ENCODE results near the gene ZCCHC3. TPM values are rescaled to one million over a fixed set of nuclear protein-coding genes. Genes with fewer than 3 reads are reported as not detected.

The ZCCHC3 gene
- total and polyA plus RNA-seq, 2 donors (not counting 3 experiments of a cell fraction or from before 2014, with no cell fraction given), result 14.8 to 22.0 TPM

- dilution Hi-C loops (cut with MboI; ENCODE audit: extremely low pct_ligation_motif_present, low sequenced_read_pairs) (no loop called here), intact Hi-C loops (cut with micrococcal nuclease) (loop anchor here (1.0 kb wide), 4 partner anchors 23 to 63 kb away; partner anchors contain the start of genes C20orf96 and SOX12)
- ChIA-PET POLR2A (no interaction called here), CTCF (interaction anchor here (0.5 to 8.3 kb wide), 23 partner anchors 8 to 127 kb away, joined by 3 to 66 read pairs (median 4); partner anchors contain the start of genes DEFB128, DEFB129, DEFB132 and NRSN2)
- Histone ChIP-seq H4K20me1 (replicated peaks; ENCODE audit: control insufficient read depth, extremely low read depth, insufficient read depth, low read length) (no peaks in the 10 kb centered on the region), H3K36me3 (ENCODE audit: control insufficient read depth in 2 of 2, extremely low read depth in 1 of 2, insufficient read depth in 2 of 2, low read length in 2 of 2) (no peaks in the 10 kb centered on the region), H3K9me3 (replicated peaks; ENCODE audit: control insufficient read depth, insufficient read depth, low read length) (no peaks in the 10 kb centered on the region), H3K9ac (replicated peaks; ENCODE audit: extremely low read depth, insufficient read depth, low read length) (peak overlapping the region; percentile 21), H3K27ac (ENCODE audit: insufficient read depth, low read depth, low read length) (no peak overlapping the region), H3K4me1 (ENCODE audit: control insufficient read depth, extremely low read depth, insufficient read depth, low read length) (peaks cover 3% of the 10 kb centered on the region), H3K79me2 (ENCODE audit: control insufficient read depth, insufficient read depth, low read length) (no peaks in the 10 kb centered on the region), H3K4me2 (ENCODE audit: insufficient read depth, low read length) (peak overlapping the region; percentile 80), H2AFZ (ENCODE audit: low read depth, low read length) (peak overlapping the region; percentile 96), H3K4me3 (replicated peaks in 1 of 3; ENCODE audit: insufficient read depth in 1 of 3, low read depth in 1 of 3, low read length in 3 of 3) (peak overlapping the region in 2 of 3 experiments; percentile 31 to 50), H3K27me3 (ENCODE audit: control insufficient read depth in 2 of 2, insufficient read depth in 2 of 2, low read length in 2 of 2) (peaks cover 0 to 2% of the 10 kb centered on the region in 2 experiments), H3K9me1 (replicated peaks; ENCODE audit: control insufficient read depth, extremely low read depth, insufficient read depth, low read length) (no peaks in the 10 kb centered on the region)
- TF ChIP-seq EZH2 (IDR thresholded peaks at IDR 0.05; ENCODE audit: borderline replicate concordance, low read depth, low read length, severe bottlenecking) (no peak), MYC (IDR thresholded peaks at IDR 0.05; ENCODE audit: low read depth, low read length) (peak; percentile 21), POLR2AphosphoS5 (IDR thresholded peaks at IDR 0.05; ENCODE audit: insufficient read depth, low read depth, low read length) (peak; percentile 39), JUN (IDR thresholded peaks at IDR 0.05; ENCODE audit: borderline replicate concordance, insufficient read depth, insufficient read length, low read depth) (no peak), POLR2A (IDR thresholded peaks at IDR 0.05; ENCODE audit: low read depth, low read length) (peak; percentile 53)
- TF ChIP-seq, protein P1, sequence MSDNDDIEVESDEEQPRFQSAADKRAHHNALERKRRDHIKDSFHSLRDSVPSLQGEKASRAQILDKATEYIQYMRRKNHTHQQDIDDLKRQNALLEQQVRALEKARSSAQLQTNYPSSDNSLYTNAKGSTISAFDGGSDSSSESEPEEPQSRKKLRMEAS (IDR thresholded peaks at IDR 0.05; ENCODE audit: insufficient read depth, insufficient read length), result peak; percentile 12
- TF ChIP-seq, protein P2, sequence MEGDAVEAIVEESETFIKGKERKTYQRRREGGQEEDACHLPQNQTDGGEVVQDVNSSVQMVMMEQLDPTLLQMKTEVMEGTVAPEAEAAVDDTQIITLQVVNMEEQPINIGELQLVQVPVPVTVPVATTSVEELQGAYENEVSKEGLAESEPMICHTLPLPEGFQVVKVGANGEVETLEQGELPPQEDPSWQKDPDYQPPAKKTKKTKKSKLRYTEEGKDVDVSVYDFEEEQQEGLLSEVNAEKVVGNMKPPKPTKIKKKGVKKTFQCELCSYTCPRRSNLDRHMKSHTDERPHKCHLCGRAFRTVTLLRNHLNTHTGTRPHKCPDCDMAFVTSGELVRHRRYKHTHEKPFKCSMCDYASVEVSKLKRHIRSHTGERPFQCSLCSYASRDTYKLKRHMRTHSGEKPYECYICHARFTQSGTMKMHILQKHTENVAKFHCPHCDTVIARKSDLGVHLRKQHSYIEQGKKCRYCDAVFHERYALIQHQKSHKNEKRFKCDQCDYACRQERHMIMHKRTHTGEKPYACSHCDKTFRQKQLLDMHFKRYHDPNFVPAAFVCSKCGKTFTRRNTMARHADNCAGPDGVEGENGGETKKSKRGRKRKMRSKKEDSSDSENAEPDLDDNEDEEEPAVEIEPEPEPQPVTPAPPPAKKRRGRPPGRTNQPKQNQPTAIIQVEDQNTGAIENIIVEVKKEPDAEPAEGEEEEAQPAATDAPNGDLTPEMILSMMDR (IDR thresholded peaks at IDR 0.05; ENCODE audit: extremely low read depth in 1 of 2, insufficient read depth in 1 of 2, low read depth in 1 of 2, low read length in 2 of 2), result peak; percentile 97 to 98
- TSS peak; percentile 45 for BruUV-seq (replicated peaks)
- FAIRE-seq (peak; percentile 85), DNase-seq (ENCODE audit: low read depth, low spot score) (peak; percentile 76)
Measured at GRCh38 chr20:266596-267562, 30.5 kb upstream of the ZCCHC3 start.

Measured in endothelial cell of umbilical vein (primary cell).